Measurements from ENCODE around the gene MYO15B.

- TF ChIP-seq POLR2AphosphoS5 (IDR thresholded peaks at IDR 0.05; ENCODE audit: low read depth, low read length), result no peak
- TF ChIP-seq POLR2A (IDR thresholded peaks at IDR 0.05; ENCODE audit: low read depth, low read length), result no peak
- no peak for TF ChIP-seq TAF1 (IDR thresholded peaks at IDR 0.05; ENCODE audit: borderline replicate concordance, low read depth, low read length)
Observed at GRCh38 chr17:75634376-75634740, 46.8 kb downstream of the MYO15B start.
